Adrenal gland (tissue), 12 donors: ENCODE results near the gene AADACL4. TPM values are rescaled to one million over a fixed set of nuclear protein-coding genes. Genes with fewer than 3 reads are reported as not detected.

ENCODE experiments used
- DNase-seq, 7 donors: peaks; one replicate each; pipeline ENCODE4 v3.0.0-alpha.2; 2019 to 2020
- H3K27ac ChIP-seq, 5 donors: fragments of 200-600 bp; sonication (generic) in 4 of 5; 1 replicate in 3 of 5; 2 replicates in 2 of 5; pipeline versions ENCODE4 v1.5.1 to v1.8.0; 2016 to 2020; ENCODE audit warnings: mild to moderate bottlenecking in 1 of 5
- H3K27me3 ChIP-seq: fragments of 200-600 bp; 2 replicates; pipeline ENCODE4 v1.8.0; 2021
- H3K36me3 ChIP-seq, 2 donors: fragments of 200-600 bp; replicated peaks in 1 of 2; 1 replicate in 1 of 2; 2 replicates in 1 of 2; pipeline versions ENCODE4 v1.5.1 to v1.8.0; 2018 to 2022
- H3K4me1 ChIP-seq, 2 donors: fragments of 200-600 bp; replicated peaks in 1 of 2; 1 replicate in 1 of 2; 2 replicates in 1 of 2; pipeline versions ENCODE4 v1.5.1 to v1.8.0; 2018 to 2021
- H3K4me3 ChIP-seq, 4 donors: fragments of 200-600 bp; sonication (generic) in 3 of 4; one replicate each; pipeline ENCODE4 v1.5.1; 2016 to 2018
- H3K9me3 ChIP-seq, 3 donors: fragments of 200-600 bp; sonication (generic) in 1 of 3; replicated peaks in 1 of 3; 1 replicate in 2 of 3; 2 replicates in 1 of 3; pipeline versions ENCODE4 v1.5.1 to v1.8.0; 2016 to 2021
- POLR2A ChIP-seq, 2 donors: fragments of 450-650 bp; IDR thresholded peaks; one replicate each; pipeline ENCODE4 v1.6.1; 2017; ENCODE audit warnings: antibody characterized with exemption in 2 of 2, mild to moderate bottlenecking in 2 of 2, moderate library complexity in 1 of 2
- WGBS, 4 donors: extraction: QIAGEN DNeasy Blood & Tissue Kit in 2 of 4; methylation state at CpG; one replicate each; pipeline versions ENCODE4 v1.1.5 to v1.1.7; 2013 to 2017; 5-methylcytosine and 5-hydroxymethylcytosine counted together
- intact Hi-C, 2 donors: fragments of 100-400 bp; cut with DNase I; formaldehyde crosslinking; loops; one replicate each; pipeline versions ENCODE4 v1.14.1 to v1.15.0; 2022 to 2023
- polyA plus RNA-seq, 3 donors: library from polyadenylated mRNA; stranded (reverse); fragments of 200-250 nt in 2 of 3; fragments of 350-450 nt in 1 of 3; fragmentation: Illumina TruSeq in 1 of 3; extraction: RNeasy Lipid Tissue Mini Kit (QIAGEN cat#74804) in 1 of 3; gene quantifications; one replicate each; pipeline ENCODE4 v1.2.3, GENCODE V29; 2013 to 2014
- total RNA-seq, 9 donors: library from RNA; depleted of rRNA in 4 of 9; stranded (reverse); fragments of >200 nt in 4 of 9; fragments of 120-200 nt in 1 of 9; fragmentation: NEBNext Ultra II Directional in 1 of 9; extraction: Animal tissue kit (Norgen Biotek cat#: 25700) in 1 of 9; gene quantifications; one replicate each; pipeline versions ENCODE4 v1.1.0 to v1.2.4, GENCODE V29; 2013 to 2023
- TF ChIP-seq, protein P1 (sequence below), 6 experiments: fragments of 450-650 bp in 4 of 6; fragments of 200-600 bp in 2 of 6; sonication (generic) in 1 of 6; IDR thresholded peaks; 1 replicate in 5 of 6; 2 replicates in 1 of 6; pipeline versions ENCODE4 v1.5.1 to v1.8.0; 2016 to 2021; ENCODE audit warnings: antibody characterized with exemption in 6 of 6, mild to moderate bottlenecking in 2 of 6, moderate library complexity in 1 of 6
- donor health status: healthy with polysubstance abuse.
- donor health status: Bipolar disorder and iron deficiency.
- donor health status: DM: yes; HTN: yes; CAD: no.
- donor health status: DM: no; HTN: no; CAD: no.
- donor health status: DM: no; HTN: no; CAD: no.
- donor health status: DM: yes; HTN: yes; CAD: no.

AADACL4 gene
- total and polyA plus RNA-seq, 12 donors = 0.06 to 0.16 (median 0.10) TPM; not detected in 9

DNA sequence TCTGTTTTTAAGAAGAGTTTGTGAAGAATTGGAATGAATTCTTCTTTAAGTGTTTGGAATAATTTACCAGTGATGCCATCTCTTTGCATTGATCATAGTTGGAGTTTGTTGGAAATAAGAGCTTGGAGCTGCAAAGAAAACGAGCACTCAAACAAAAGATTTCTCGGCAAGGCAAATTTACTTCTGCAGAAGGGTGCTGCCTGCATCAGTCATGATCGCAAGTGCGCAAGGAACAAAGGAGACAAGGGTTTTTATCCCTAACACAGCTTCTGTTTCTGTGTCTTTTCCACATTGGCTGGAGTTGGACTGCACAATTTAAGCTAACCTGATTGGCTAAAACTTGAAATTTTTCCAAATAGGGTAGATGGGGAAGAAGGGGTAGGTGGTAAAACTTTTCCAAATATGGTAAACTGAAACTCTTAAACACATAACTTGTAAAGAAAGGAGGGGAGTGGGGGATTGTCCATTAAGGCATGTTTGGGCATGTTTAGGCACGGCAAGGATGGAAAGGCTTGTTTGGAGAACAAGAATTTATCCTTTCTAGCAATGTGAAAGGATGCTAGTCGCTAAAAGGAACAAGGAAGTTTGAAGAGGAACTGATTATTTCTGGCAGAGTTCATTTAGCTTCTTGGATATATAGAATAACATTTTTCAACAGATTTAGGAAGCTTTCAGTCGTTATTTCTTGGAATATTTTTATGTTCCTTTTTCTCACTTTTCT is 3.5 kb upstream of the AADACL4 start:
- Histone ChIP-seq H3K27me3 (no peaks in the 10 kb centered on the region), H3K4me1 (no peaks in the 10 kb centered on the region), H3K36me3 (no peaks in the 10 kb centered on the region), H3K27ac (no peak overlapping the region), H3K4me3 (no peak overlapping the region), H3K9me3 (peaks cover 0 to 21% (median 0%) of the 10 kb centered on the region in 3 donors)
- no peak for DNase-seq
- intact Hi-C loops = no loop called here
- 80 to 87% (median 84%) methylated on average over 7 of the region's 7 CpGs for WGBS, 4 donors
- TF ChIP-seq POLR2A (IDR thresholded peaks at IDR 0.05) = no peak
- TF ChIP-seq, protein P1, sequence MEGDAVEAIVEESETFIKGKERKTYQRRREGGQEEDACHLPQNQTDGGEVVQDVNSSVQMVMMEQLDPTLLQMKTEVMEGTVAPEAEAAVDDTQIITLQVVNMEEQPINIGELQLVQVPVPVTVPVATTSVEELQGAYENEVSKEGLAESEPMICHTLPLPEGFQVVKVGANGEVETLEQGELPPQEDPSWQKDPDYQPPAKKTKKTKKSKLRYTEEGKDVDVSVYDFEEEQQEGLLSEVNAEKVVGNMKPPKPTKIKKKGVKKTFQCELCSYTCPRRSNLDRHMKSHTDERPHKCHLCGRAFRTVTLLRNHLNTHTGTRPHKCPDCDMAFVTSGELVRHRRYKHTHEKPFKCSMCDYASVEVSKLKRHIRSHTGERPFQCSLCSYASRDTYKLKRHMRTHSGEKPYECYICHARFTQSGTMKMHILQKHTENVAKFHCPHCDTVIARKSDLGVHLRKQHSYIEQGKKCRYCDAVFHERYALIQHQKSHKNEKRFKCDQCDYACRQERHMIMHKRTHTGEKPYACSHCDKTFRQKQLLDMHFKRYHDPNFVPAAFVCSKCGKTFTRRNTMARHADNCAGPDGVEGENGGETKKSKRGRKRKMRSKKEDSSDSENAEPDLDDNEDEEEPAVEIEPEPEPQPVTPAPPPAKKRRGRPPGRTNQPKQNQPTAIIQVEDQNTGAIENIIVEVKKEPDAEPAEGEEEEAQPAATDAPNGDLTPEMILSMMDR (IDR thresholded peaks at IDR 0.05) = no peak

DNA sequence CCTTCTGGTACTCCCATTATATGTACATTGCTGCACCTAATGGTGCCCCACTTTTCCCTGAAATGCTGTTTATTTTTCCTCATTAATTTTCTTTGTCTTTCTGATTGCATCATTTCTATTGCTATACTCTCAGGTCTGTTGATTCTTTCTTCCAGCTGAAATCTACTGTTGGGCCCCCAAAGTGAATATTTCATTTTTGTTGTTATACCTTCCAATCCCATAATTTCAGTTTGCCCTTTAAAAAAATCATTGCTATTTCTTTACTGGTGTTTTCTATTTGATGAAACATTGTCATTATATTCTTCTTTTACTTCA is 3.0 kb upstream of the AADACL4 start:
- TF ChIP-seq, protein P1 (IDR thresholded peaks at IDR 0.05) = no peak
- TF ChIP-seq POLR2A (IDR thresholded peaks at IDR 0.05) = no peak
- H3K27me3 ChIP-seq = no peaks in the 10 kb centered on the region
- intact Hi-C loops = no loop called here
- DNase-seq = no peak
- no peaks in the 10 kb centered on the region for H3K4me1 ChIP-seq
- no peaks in the 10 kb centered on the region for H3K36me3 ChIP-seq
- no peak overlapping the region for H3K4me3 ChIP-seq
- peaks cover 0 to 21% (median 0%) of the 10 kb centered on the region in 3 donors for H3K9me3 ChIP-seq
- no peak overlapping the region for H3K27ac ChIP-seq

GRCh38 chr1:12643079-12643478 is 806 bp upstream of the AADACL4 start:
- WGBS, 4 donors = 85 to 95% (median 86%) methylated on average over 2 of the region's 2 CpGs
- intact Hi-C loops = no loop called here
- Histone ChIP-seq H3K27me3 (no peaks in the 10 kb centered on the region), H3K9me3 (peaks cover 0 to 21% (median 0%) of the 10 kb centered on the region in 3 donors), H3K4me3 (no peak overlapping the region), H3K36me3 (no peaks in the 10 kb centered on the region), H3K27ac (no peak overlapping the region), H3K4me1 (no peaks in the 10 kb centered on the region)
- no peak for DNase-seq
- TF ChIP-seq, protein P1 (IDR thresholded peaks at IDR 0.05) = no peak
- no peak for TF ChIP-seq POLR2A (IDR thresholded peaks at IDR 0.05)

DNA sequence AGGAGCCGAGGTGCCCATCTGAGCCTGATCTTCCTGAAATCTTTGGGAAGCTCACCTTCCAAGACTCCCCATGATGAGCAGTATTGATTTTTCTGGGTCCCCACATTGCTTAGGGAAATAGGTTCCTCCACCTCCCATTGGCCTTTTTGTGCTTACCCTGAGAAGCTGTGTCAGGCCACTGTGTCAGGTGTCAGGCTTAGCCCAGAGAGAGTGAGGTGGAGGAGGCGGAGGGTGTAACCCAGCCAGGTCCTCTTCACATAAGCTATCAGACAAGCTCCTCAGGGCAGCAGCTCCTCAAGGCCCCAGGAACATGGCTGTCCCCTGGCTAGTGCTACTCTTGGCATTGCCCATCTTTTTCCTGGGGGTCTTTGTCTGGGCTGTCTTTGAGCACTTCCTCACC is 352 bp downstream of the AADACL4 start:
- 85 to 92% (median 89%) methylated on average over 2 of the region's 2 CpGs for whole genome bisulfite sequencing, 4 donors
- H3K27ac ChIP-seq = no peak overlapping the region
- TF ChIP-seq, protein P1 (IDR thresholded peaks at IDR 0.05) = no peak
- no peak for TF ChIP-seq POLR2A (IDR thresholded peaks at IDR 0.05)
- H3K4me3 ChIP-seq = no peak overlapping the region
- H3K4me1 ChIP-seq = no peaks in the 10 kb centered on the region
- DNase-seq = no peak
- H3K27me3 ChIP-seq = no peaks in the 10 kb centered on the region
- H3K9me3 ChIP-seq = peaks cover 0 to 20% (median 0%) of the 10 kb centered on the region in 3 donors
- intact Hi-C loops = no loop called here
- H3K36me3 ChIP-seq = no peaks in the 10 kb centered on the region
